HL-60 (cell line): ENCODE measurements around the gene SHROOM3.

ENCODE experiments used
- CTCF ChIP-seq: IDR thresholded peaks from one replicate; pipeline ENCODE4 v1.5.1; 2011; ENCODE audit warnings: low read length, control low read depth, inconsistent platforms; ENCODE audit not compliant: insufficient read depth
- POLR2AphosphoS5 ChIP-seq: IDR thresholded peaks from 2 replicates; pipeline ENCODE4 v1.6.1; 2012; ENCODE audit warnings: low read depth

- TF ChIP-seq CTCF (no peak), POLR2AphosphoS5 (no peak)
Measured at GRCh38 chr4:76626686-76627465, 191.8 kb downstream of the SHROOM3 start.
